ENCODE results near the gene PTAR1.

Gene PTAR1

GRCh38 chr9:69671311-69671878 lies 88.4 kb downstream of the PTAR1 start:
- TF ChIP-seq, protein P1, sequence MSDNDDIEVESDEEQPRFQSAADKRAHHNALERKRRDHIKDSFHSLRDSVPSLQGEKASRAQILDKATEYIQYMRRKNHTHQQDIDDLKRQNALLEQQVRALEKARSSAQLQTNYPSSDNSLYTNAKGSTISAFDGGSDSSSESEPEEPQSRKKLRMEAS (IDR thresholded peaks at IDR 0.05; ENCODE audit: low read depth, low read length): no peak
- TF ChIP-seq MYC (IDR thresholded peaks at IDR 0.05; ENCODE audit: low read depth, low read length): no peak
- no peak for TF ChIP-seq POLR2A (IDR thresholded peaks at IDR 0.05; ENCODE audit: extremely low read depth, insufficient read length)
- TF ChIP-seq, protein P2, sequence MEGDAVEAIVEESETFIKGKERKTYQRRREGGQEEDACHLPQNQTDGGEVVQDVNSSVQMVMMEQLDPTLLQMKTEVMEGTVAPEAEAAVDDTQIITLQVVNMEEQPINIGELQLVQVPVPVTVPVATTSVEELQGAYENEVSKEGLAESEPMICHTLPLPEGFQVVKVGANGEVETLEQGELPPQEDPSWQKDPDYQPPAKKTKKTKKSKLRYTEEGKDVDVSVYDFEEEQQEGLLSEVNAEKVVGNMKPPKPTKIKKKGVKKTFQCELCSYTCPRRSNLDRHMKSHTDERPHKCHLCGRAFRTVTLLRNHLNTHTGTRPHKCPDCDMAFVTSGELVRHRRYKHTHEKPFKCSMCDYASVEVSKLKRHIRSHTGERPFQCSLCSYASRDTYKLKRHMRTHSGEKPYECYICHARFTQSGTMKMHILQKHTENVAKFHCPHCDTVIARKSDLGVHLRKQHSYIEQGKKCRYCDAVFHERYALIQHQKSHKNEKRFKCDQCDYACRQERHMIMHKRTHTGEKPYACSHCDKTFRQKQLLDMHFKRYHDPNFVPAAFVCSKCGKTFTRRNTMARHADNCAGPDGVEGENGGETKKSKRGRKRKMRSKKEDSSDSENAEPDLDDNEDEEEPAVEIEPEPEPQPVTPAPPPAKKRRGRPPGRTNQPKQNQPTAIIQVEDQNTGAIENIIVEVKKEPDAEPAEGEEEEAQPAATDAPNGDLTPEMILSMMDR (IDR thresholded peaks at IDR 0.05; ENCODE audit: low read depth, low read length): no peak
- no peak for DNase-seq (ENCODE audit: low read depth)
- H3K4me3 ChIP-seq (ENCODE audit: low read depth, low read length): no peak overlapping the region

DNA sequence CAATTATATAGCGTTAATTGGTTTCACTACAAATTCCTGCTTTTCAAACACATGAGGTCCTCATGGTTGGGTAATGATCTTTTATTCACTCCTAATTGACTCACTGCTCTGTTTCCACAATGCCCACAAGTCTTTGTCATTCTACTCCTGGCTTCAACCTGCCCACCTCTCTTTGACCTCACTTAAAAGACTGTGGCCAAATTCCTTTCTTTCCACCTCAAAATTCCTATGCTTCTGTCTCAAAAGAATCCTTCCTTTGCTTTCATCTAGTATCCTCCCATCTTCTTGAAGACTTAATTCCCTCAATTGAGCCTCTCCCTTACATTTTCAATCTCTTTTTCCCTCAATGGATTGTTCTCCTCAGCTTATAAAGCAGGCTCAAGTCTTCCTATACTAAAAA lies 92.5 kb downstream of the PTAR1 start:
- DNase-seq (ENCODE audit: low read depth): no peak
- H3K4me3 ChIP-seq (ENCODE audit: low read depth, low read length): no peak overlapping the region
- TF ChIP-seq MYC (IDR thresholded peaks at IDR 0.05; ENCODE audit: low read depth, low read length) (no peak), POLR2A (IDR thresholded peaks at IDR 0.05; ENCODE audit: extremely low read depth, insufficient read length) (no peak)
- TF ChIP-seq, protein P2 (IDR thresholded peaks at IDR 0.05; ENCODE audit: low read depth, low read length): no peak
- TF ChIP-seq, protein P1 (IDR thresholded peaks at IDR 0.05; ENCODE audit: low read depth, low read length): no peak

DNA sequence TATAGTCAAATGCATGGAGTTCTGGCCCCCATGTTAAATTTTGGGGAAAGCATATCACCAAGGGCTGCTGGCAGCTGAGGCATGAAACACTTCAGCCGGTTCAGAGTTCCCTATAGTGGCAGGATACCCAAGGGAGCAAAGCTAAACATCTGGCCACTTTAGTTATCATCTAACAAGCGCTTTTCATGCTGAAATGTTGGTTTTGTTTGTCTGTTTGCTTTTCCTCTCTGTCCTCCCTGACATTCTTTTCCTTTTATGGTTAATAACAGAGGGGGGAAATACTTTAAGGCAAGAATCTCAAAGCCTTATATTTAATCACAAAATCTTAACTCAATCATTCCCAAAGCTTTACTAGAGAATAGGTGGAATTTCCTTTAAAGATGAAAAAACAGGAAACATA lies 99.5 kb downstream of the PTAR1 start:
- TF ChIP-seq, protein P1 (IDR thresholded peaks at IDR 0.05; ENCODE audit: low read depth, low read length): no peak
- TF ChIP-seq MYC (IDR thresholded peaks at IDR 0.05; ENCODE audit: low read depth, low read length) (no peak), POLR2A (IDR thresholded peaks at IDR 0.05; ENCODE audit: extremely low read depth, insufficient read length) (no peak)
- TF ChIP-seq, protein P2 (IDR thresholded peaks at IDR 0.05; ENCODE audit: low read depth, low read length): no peak
- no peak for DNase-seq (ENCODE audit: low read depth)
- H3K4me3 ChIP-seq (ENCODE audit: low read depth, low read length): no peak overlapping the region
